Limb (tissue), 2 donors: Measurements from ENCODE around the gene ORAI2.
"Not testable (repeated sequence)": the region's sequence is repeated elsewhere in the genome, so short reads cannot be mapped to it uniquely, and the experiment has no call there.

ENCODE experiments used
- DNase-seq, 2 donors: peaks; one replicate each; pipeline ENCODE4 v3.0.0-alpha.2; 2016; ENCODE audit errors: extremely low spot score in 2 of 2

ORAI2 gene

GRCh38 chr7:102433219-102434038 lies at the start of gene ORAI2:
Gene ORAI2, plus strand, starts transcription at chr7:102433575. Its CDS starts 5,382 bp downstream, at chr7:102438957.
- DNase-seq: peak; percentile 50 to 92

GRCh38 chr7:102387064-102387463 lies 46.3 kb upstream of the ORAI2 start:
- DNase-seq: no peak

- DNase-seq: no peak
These were observed 43.6 kb upstream of the ORAI2 start for GRCh38 chr7:102389810-102390209.

GRCh38 chr7:102390697-102391484 lies 42.5 kb upstream of the ORAI2 start:
- peak; percentile 72 to 86 for DNase-seq

GRCh38 chr7:102392330-102392729 lies 41.0 kb upstream of the ORAI2 start:
- no peak for DNase-seq

- DNase-seq: no peak
These were observed 39.9 kb upstream of the ORAI2 start for GRCh38 chr7:102393467-102393866.

- DNase-seq: no peak
These were observed 37.8 kb upstream of the ORAI2 start for GRCh38 chr7:102395592-102395872.

GRCh38 chr7:102395873-102396709 lies 37.3 kb upstream of the ORAI2 start, which contains the start of gene PRKRIP1:
Gene PRKRIP1, plus strand, starts transcription at chr7:102396363. Its CDS starts 49 bp downstream, at chr7:102396412.
- DNase-seq: peak; percentile 91 to 92

- DNase-seq: no peak
These were observed 36.7 kb upstream of the ORAI2 start for GRCh38 chr7:102396710-102397019.

GRCh38 chr7:102398543-102398942 lies 34.8 kb upstream of the ORAI2 start:
- DNase-seq: no peak

- no peak for DNase-seq
These were observed 33.0 kb upstream of the ORAI2 start for GRCh38 chr7:102400360-102400759.

GRCh38 chr7:102403563-102403962 lies 29.8 kb upstream of the ORAI2 start:
- no peak for DNase-seq

GRCh38 chr7:102404005-102404861 lies 29.1 kb upstream of the ORAI2 start:
- peak in 1 of 2 donors; percentile 36 for DNase-seq

- DNase-seq: not testable (repeated sequence)
These were observed 28.6 kb upstream of the ORAI2 start for GRCh38 chr7:102404862-102405188.

- no peak for DNase-seq
These were observed 25.5 kb upstream of the ORAI2 start for GRCh38 chr7:102407910-102408309.

GRCh38 chr7:102408530-102408929 lies 24.8 kb upstream of the ORAI2 start:
- not testable (repeated sequence) for DNase-seq

GRCh38 chr7:102409340-102409739 lies 24.0 kb upstream of the ORAI2 start:
- no peak for DNase-seq

- no peak for DNase-seq
These were observed 23.3 kb upstream of the ORAI2 start for GRCh38 chr7:102410123-102410522.

- no peak for DNase-seq
These were observed 22.5 kb upstream of the ORAI2 start for GRCh38 chr7:102410918-102411317.

GRCh38 chr7:102412548-102412947 lies 20.8 kb upstream of the ORAI2 start:
- no peak for DNase-seq

- DNase-seq: no peak
These were observed 20.3 kb upstream of the ORAI2 start for GRCh38 chr7:102413091-102413490.
